HepG2 (cell line): ENCODE results near the gene N4BP2L1. TPM values are rescaled to one million over a fixed set of nuclear protein-coding genes. Genes with fewer than 3 reads are reported as not detected.

Source experiments
- BHLHE40 ChIP-seq: IDR thresholded peaks from 2 replicates; pipeline ENCODE4 v1.6.1; 2011; ENCODE audit warnings: low read length, improper control_type of control experiment
- FOXK2 ChIP-seq: fragments of 450-650 bp; IDR thresholded peaks from 2 replicates; pipeline ENCODE4 v1.6.1; 2016
- FOXP4 ChIP-seq: sonication (generic); formaldehyde crosslinking; IDR thresholded peaks from 2 replicates; pipeline ENCODE4 v1.4.0; 2020; ENCODE audit warnings: missing genetic modification reagents
- HES4 ChIP-seq: sonication (generic); formaldehyde crosslinking; IDR thresholded peaks from 2 replicates; pipeline ENCODE4 v1.9.0; 2021; ENCODE audit warnings: mild to moderate bottlenecking, missing genetic modification reagents, borderline replicate concordance
- IRX3 ChIP-seq: sonication (generic); formaldehyde crosslinking; IDR thresholded peaks from 2 replicates; pipeline ENCODE4 v1.8.1; 2023; ENCODE audit warnings: mild to moderate bottlenecking, low read depth, missing genetic modification reagents, borderline replicate concordance
- KAT7 ChIP-seq: IDR thresholded peaks from 2 replicates; pipeline ENCODE4 v1.6.1; 2018; ENCODE audit warnings: borderline replicate concordance, missing compliant biosample characterization
- KLF11 ChIP-seq: IDR thresholded peaks from 2 replicates; pipeline ENCODE4 v1.6.1; 2016; ENCODE audit warnings: missing compliant biosample characterization
- PAF1 ChIP-seq: IDR thresholded peaks from 2 replicates; pipeline ENCODE4 v1.6.1; 2016; ENCODE audit warnings: missing genetic modification reagents, missing compliant biosample characterization
- PATZ1 ChIP-seq: sonication (generic); formaldehyde crosslinking; IDR thresholded peaks from 2 replicates; pipeline ENCODE4 v1.4.0; 2020; ENCODE audit warnings: missing genetic modification reagents
- POGZ ChIP-seq: sonication (generic); formaldehyde crosslinking; IDR thresholded peaks from 2 replicates; pipeline ENCODE4 v1.4.0; 2020; ENCODE audit warnings: mild to moderate bottlenecking, missing genetic modification reagents
- RCOR2 ChIP-seq: IDR thresholded peaks from 2 replicates; pipeline ENCODE4 v1.6.1; 2016; ENCODE audit warnings: missing biosample characterization, missing genetic modification reagents
- REPIN1 ChIP-seq: sonication (generic); formaldehyde crosslinking; IDR thresholded peaks from 2 replicates; pipeline ENCODE4 v1.8.0; 2022; ENCODE audit warnings: missing genetic modification reagents, low read depth, mild to moderate bottlenecking, borderline replicate concordance
- RFXAP ChIP-seq: sonication (generic); formaldehyde crosslinking; IDR thresholded peaks from 2 replicates; pipeline ENCODE4 v1.4.0; 2020; ENCODE audit warnings: missing genetic modification reagents, borderline replicate concordance
- SP5 ChIP-seq: IDR thresholded peaks from 2 replicates; pipeline ENCODE4 v1.6.1; 2016; ENCODE audit warnings: low read depth, borderline replicate concordance
- TFDP2 ChIP-seq: sonication (generic); formaldehyde crosslinking; IDR thresholded peaks from 2 replicates; pipeline ENCODE4 v1.4.0; 2020; ENCODE audit warnings: missing genetic modification reagents
- ZNF224 ChIP-seq: sonication (generic); formaldehyde crosslinking; IDR thresholded peaks from 2 replicates; pipeline ENCODE4 v1.5.0; 2020; ENCODE audit warnings: mild to moderate bottlenecking, missing genetic modification reagents
- ZNF557 ChIP-seq: sonication (generic); formaldehyde crosslinking; IDR thresholded peaks from 2 replicates; pipeline ENCODE4 v1.4.0; 2020; ENCODE audit warnings: missing genetic modification reagents
- ZSCAN31 ChIP-seq: sonication (generic); formaldehyde crosslinking; IDR thresholded peaks from 2 replicates; pipeline ENCODE4 v1.5.0; 2020; ENCODE audit warnings: low read depth, mild to moderate bottlenecking, missing genetic modification reagents
- polyA plus RNA-seq, 8 experiments: library from polyadenylated mRNA; depleted of rRNA in 3 of 8; stranded (reverse) in 7 of 8; unstranded in 1 of 8; fragments of >200 nt; fragmentation: Illumina TruSeq in 4 of 8; extraction: Trizol in 4 of 8; gene quantifications; 2 replicates each; pipeline versions ENCODE4 v1.2.1 to v1.2.3, GENCODE V29; 2011 to 2016; ENCODE audit warnings: low read depth in 4 of 8, missing spikeins in 1 of 8, mixed read lengths in 1 of 8; ENCODE audit not compliant: insufficient read depth in 1 of 8
- total RNA-seq, 5 experiments: library from RNA; depleted of rRNA; stranded (reverse); fragments of >200 nt; fragmentation: Illumina TruSeq; extraction: Trizol; gene quantifications; 2 replicates each; pipeline ENCODE4 v1.2.3, GENCODE V29; 2016; ENCODE audit warnings: low read depth in 1 of 5
- TF ChIP-seq, protein P1 (sequence below): IDR thresholded peaks from 2 replicates; pipeline ENCODE4 v1.4.0; 2020; ENCODE audit warnings: mild to moderate bottlenecking, missing genetic modification reagents
- TF ChIP-seq, protein P2 (sequence below): sonication (generic); formaldehyde crosslinking; IDR thresholded peaks from 2 replicates; pipeline ENCODE4 v1.4.0; 2020; ENCODE audit warnings: missing genetic modification reagents

Gene N4BP2L1
- total and polyA plus RNA-seq, 2 of the 13 experiments (the other 11 are each of a cell fraction or from before 2014, with no cell fraction given), result 13.2 to 34.5 TPM

- peak; percentile 98 for TF ChIP-seq SP5
- TF ChIP-seq RCOR2, result 0 out of 2 replicates have a peak, but pooled peaks have one; percentile 15
- no peak for TF ChIP-seq KAT7 (CRISPR knock-in tag)
- TF ChIP-seq, protein P1, sequence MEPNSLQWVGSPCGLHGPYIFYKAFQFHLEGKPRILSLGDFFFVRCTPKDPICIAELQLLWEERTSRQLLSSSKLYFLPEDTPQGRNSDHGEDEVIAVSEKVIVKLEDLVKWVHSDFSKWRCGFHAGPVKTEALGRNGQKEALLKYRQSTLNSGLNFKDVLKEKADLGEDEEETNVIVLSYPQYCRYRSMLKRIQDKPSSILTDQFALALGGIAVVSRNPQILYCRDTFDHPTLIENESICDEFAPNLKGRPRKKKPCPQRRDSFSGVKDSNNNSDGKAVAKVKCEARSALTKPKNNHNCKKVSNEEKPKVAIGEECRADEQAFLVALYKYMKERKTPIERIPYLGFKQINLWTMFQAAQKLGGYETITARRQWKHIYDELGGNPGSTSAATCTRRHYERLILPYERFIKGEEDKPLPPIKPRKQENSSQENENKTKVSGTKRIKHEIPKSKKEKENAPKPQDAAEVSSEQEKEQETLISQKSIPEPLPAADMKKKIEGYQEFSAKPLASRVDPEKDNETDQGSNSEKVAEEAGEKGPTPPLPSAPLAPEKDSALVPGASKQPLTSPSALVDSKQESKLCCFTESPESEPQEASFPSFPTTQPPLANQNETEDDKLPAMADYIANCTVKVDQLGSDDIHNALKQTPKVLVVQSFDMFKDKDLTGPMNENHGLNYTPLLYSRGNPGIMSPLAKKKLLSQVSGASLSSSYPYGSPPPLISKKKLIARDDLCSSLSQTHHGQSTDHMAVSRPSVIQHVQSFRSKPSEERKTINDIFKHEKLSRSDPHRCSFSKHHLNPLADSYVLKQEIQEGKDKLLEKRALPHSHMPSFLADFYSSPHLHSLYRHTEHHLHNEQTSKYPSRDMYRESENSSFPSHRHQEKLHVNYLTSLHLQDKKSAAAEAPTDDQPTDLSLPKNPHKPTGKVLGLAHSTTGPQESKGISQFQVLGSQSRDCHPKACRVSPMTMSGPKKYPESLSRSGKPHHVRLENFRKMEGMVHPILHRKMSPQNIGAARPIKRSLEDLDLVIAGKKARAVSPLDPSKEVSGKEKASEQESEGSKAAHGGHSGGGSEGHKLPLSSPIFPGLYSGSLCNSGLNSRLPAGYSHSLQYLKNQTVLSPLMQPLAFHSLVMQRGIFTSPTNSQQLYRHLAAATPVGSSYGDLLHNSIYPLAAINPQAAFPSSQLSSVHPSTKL (CRISPR knock-in tag), result peak; percentile 84
- TF ChIP-seq FOXP4 (CRISPR knock-in tag), result peak; percentile 90
- TF ChIP-seq KLF11, result peak; percentile 69
- TF ChIP-seq, protein P2, sequence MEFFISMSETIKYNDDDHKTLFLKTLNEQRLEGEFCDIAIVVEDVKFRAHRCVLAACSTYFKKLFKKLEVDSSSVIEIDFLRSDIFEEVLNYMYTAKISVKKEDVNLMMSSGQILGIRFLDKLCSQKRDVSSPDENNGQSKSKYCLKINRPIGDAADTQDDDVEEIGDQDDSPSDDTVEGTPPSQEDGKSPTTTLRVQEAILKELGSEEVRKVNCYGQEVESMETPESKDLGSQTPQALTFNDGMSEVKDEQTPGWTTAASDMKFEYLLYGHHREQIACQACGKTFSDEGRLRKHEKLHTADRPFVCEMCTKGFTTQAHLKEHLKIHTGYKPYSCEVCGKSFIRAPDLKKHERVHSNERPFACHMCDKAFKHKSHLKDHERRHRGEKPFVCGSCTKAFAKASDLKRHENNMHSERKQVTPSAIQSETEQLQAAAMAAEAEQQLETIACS (CRISPR knock-in tag), result no peak
- TF ChIP-seq HES4, result no peak
- peak; percentile 97 for TF ChIP-seq PATZ1 (CRISPR knock-in tag)
- TF ChIP-seq REPIN1 (CRISPR knock-in tag), result no peak
- TF ChIP-seq ZNF224, result no peak
- no peak for TF ChIP-seq ZSCAN31 (CRISPR knock-in tag)
- peak; percentile 63 for TF ChIP-seq FOXK2
- TF ChIP-seq POGZ (CRISPR knock-in tag), result peak; percentile 86
- 0 out of 2 replicates have a peak, but pooled peaks have one; percentile 24 for TF ChIP-seq ZNF557 (CRISPR knock-in tag)
- TF ChIP-seq TFDP2, result 0 out of 2 replicates have a peak, but pooled peaks have one; percentile 45
- TF ChIP-seq PAF1 (CRISPR knock-in tag), result no peak
- TF ChIP-seq RFXAP, result peak; percentile 33; the same call in 1 of the 2 replicates
- 0 out of 2 replicates have a peak, but pooled peaks have one; percentile 20 for TF ChIP-seq IRX3 (CRISPR knock-in tag)
- 0 out of 2 replicates have a peak, but pooled peaks have one; percentile 11 for TF ChIP-seq BHLHE40
Observed at GRCh38 chr13:32427852-32428580, at the start of gene N4BP2L1 (continued).
